ENCODE results near the gene DNAH10.

The DNAH10 gene

DNA sequence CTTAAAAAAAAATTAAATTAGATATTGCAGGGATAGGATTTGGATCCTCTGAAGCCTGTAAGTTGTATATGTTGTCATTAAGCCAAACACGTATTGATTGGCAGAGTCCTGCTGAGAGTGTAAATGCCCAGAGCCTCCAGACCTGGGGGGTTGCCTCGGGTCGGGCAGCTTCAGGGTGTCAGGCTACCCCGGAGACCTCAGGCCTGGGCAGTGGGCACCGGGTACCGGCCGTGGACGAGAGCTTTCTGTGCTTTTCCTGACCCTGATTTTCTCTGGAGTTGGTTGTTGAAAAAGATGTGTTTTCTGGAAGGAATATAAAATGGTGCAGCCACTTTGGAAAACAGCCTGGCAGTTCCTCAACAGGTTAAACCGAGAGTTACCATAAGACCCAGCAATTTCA lies 96.1 kb downstream of the DNAH10 start:
- Histone ChIP-seq H3K36me3 (ENCODE audit: insufficient read depth, low read length) (no peaks in the 10 kb centered on the region), H3K27me3 (ENCODE audit: insufficient read depth, low read length) (no peaks in the 10 kb centered on the region), H3K4me3 (ENCODE audit: low read length) (no peak overlapping the region)

DNA sequence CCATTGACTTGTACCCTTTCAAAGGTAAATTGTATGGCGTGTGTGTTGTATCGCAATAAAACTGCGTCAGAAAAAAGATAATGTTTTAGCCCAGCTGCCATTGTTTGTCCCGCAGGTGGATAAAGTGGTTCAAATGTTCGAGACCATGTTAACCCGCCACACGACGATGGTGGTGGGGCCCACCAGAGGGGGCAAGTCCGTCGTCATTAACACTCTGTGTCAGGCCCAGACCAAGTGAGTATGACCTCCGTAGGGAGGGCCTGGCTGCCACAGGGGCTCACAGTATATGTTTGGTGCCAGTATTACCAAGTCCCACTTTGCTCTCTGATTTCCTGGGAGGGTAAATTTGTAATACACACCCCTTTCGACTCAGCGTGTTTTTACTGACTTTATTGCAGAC lies 96.9 kb downstream of the DNAH10 start:
- Histone ChIP-seq H2AFZ (ENCODE audit: low read depth, low read length) (no peak overlapping the region), H3K9me3 (ENCODE audit: low read length) (no peaks in the 10 kb centered on the region), H3K27me3 (ENCODE audit: insufficient read depth, low read length) (no peaks in the 10 kb centered on the region), H3K4me3 (ENCODE audit: low read length) (no peak overlapping the region), H3K36me3 (ENCODE audit: insufficient read depth, low read length) (no peaks in the 10 kb centered on the region), H3K4me1 (ENCODE audit: insufficient read depth, low read length) (no peaks in the 10 kb centered on the region)

More for the DNA sequence above, 96.1 kb downstream of the DNAH10 start:
- H2AFZ ChIP-seq (ENCODE audit: low read depth, low read length), result no peak overlapping the region
- H3K9me3 ChIP-seq (ENCODE audit: low read length), result no peaks in the 10 kb centered on the region
- H3K4me1 ChIP-seq (ENCODE audit: insufficient read depth, low read length), result no peaks in the 10 kb centered on the region

DNA sequence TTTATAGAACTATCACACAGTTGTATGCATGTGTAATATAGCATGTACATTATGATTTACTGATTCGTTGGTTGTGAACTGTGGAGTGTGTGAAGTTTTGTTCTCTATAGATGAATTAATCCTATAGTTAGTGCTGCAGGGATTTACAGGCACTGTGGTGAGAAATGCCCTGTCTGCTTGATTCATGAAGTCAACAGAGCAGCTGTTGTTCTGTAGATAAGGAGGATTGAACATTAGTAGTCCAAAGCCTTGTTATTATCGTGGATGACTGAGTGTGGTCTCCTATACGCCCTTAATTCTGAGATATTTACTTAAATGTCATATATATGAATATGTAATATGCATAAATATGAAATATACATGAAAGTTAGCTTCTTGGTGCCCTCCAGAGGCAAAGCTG lies 98.3 kb downstream of the DNAH10 start:
- Histone ChIP-seq H3K4me3 (ENCODE audit: low read length) (no peak overlapping the region), H3K36me3 (ENCODE audit: insufficient read depth, low read length) (no peaks in the 10 kb centered on the region), H3K27me3 (ENCODE audit: insufficient read depth, low read length) (no peaks in the 10 kb centered on the region), H3K4me1 (ENCODE audit: insufficient read depth, low read length) (no peaks in the 10 kb centered on the region), H2AFZ (ENCODE audit: low read depth, low read length) (no peak overlapping the region), H3K9me3 (ENCODE audit: low read length) (no peaks in the 10 kb centered on the region)

DNA sequence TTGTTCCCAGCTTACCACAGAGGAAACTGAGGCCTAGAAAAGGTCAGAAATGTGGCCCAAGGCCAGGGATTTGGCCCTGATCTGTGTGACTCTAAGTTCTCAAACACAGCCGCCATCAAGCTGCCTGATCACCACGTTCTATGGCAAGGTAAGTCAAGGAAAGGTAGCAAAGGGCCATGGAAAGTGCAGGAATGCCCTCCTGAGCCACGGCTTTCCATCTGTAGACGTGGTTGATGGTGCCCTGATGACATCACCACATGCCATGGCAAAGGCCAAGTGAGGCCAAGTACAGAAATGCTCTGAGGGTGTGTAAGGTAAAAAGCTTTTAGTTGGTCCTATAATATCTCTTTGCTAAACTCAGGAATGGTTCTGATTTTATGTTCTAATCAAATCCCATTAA lies 99.3 kb downstream of the DNAH10 start:
- no peaks in the 10 kb centered on the region for H3K36me3 ChIP-seq (ENCODE audit: insufficient read depth, low read length)
- H3K9me3 ChIP-seq (ENCODE audit: low read length), result no peaks in the 10 kb centered on the region
- H2AFZ ChIP-seq (ENCODE audit: low read depth, low read length), result no peak overlapping the region
- no peak overlapping the region for H3K4me3 ChIP-seq (ENCODE audit: low read length)
- H3K27me3 ChIP-seq (ENCODE audit: insufficient read depth, low read length), result no peaks in the 10 kb centered on the region
- no peaks in the 10 kb centered on the region for H3K4me1 ChIP-seq (ENCODE audit: insufficient read depth, low read length)

DNA sequence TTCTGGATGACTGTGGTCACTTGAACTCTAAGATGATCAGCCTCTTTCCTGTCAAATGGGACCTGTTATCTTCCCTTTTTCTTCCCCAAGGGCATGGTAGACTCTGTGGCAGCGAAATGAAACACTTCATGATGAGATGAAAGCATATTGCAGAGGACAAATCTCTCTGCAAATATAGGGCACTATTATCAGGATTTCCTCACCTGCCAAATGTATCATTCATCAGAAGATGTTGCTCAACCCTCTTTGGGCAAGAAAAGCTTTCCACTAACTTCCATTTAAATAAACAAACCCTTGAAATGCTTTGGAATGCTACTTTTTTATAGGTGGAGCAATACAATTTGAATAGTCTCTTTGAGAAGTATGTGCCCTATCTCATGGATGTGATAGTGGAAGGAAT lies 105.0 kb downstream of the DNAH10 start:
- Histone ChIP-seq H3K4me3 (ENCODE audit: low read length) (no peak overlapping the region), H3K4me1 (ENCODE audit: insufficient read depth, low read length) (no peaks in the 10 kb centered on the region), H3K27me3 (ENCODE audit: insufficient read depth, low read length) (peaks cover 16% of the 10 kb centered on the region), H3K36me3 (ENCODE audit: insufficient read depth, low read length) (no peaks in the 10 kb centered on the region), H3K9me3 (ENCODE audit: low read length) (no peaks in the 10 kb centered on the region), H2AFZ (ENCODE audit: low read depth, low read length) (no peak overlapping the region)

DNA sequence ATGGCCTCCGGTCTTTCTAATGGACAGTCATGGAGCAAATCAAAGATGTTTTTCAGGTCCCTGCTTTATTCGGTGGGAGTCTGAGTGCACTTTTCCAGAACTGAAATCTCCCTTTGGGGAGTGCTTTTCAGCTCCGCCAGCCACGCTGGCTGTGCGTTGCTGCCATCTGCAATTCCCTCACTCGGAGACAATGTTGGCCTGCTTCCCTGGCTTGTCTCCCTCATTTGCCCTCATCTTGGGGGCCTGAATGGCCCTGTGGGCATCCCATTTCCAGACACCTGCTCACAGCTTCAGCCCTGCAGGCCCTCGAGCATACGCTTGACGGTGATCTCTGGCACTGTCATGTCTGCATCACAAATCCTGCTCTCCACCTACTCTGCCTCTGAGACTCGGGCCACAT lies 106.7 kb downstream of the DNAH10 start:
- Histone ChIP-seq H3K4me1 (ENCODE audit: insufficient read depth, low read length) (no peaks in the 10 kb centered on the region), H3K36me3 (ENCODE audit: insufficient read depth, low read length) (no peaks in the 10 kb centered on the region), H3K27me3 (ENCODE audit: insufficient read depth, low read length) (peaks cover 19% of the 10 kb centered on the region), H2AFZ (ENCODE audit: low read depth, low read length) (no peak overlapping the region), H3K4me3 (ENCODE audit: low read length) (no peak overlapping the region), H3K9me3 (ENCODE audit: low read length) (no peaks in the 10 kb centered on the region)

DNA sequence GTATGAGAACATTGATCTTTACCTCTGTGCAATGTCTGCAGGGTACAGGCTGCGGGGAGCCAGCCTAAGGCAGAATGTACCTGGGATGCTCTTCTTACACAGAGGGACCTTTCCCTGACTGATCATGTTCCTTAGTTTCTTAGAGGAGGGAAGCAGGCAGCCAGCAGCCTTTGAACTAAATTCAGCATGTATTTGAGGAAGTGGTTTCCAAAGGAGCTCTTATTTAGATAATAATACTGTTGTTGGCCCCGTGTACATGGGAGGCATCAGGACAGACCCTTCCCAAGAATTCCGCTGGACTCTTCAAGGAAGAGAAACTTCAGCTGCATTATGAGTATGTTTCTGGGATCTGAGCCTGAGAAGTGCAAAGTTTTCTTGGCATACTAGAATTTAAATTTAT lies 111.7 kb downstream of the DNAH10 start:
- Histone ChIP-seq H3K36me3 (ENCODE audit: insufficient read depth, low read length) (no peaks in the 10 kb centered on the region), H3K9me3 (ENCODE audit: low read length) (no peaks in the 10 kb centered on the region), H2AFZ (ENCODE audit: low read depth, low read length) (no peak overlapping the region), H3K27me3 (ENCODE audit: insufficient read depth, low read length) (peaks cover 18% of the 10 kb centered on the region), H3K4me3 (ENCODE audit: low read length) (no peak overlapping the region), H3K4me1 (ENCODE audit: insufficient read depth, low read length) (no peaks in the 10 kb centered on the region)

DNA sequence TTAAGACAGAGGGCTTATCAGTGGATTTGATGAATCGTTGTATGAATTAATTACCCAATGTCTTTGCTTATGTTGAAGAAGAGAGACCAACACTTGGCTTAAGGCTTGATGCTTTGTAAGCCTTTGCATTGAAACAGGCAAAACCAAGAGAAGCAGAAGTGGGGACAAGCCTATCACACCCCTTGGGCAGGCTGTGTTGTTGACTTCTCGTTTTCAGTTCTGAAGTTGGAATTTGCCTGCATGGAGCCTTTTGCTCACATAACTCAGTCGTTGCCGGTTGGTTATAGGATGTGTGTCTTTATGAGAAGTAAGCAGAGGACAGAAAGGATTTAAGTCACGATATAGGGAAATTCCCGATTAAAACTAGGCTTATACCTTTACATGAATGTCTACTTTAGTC lies 115.9 kb downstream of the DNAH10 start:
- Histone ChIP-seq H3K9me3 (ENCODE audit: low read length) (no peaks in the 10 kb centered on the region), H3K4me3 (ENCODE audit: low read length) (no peak overlapping the region), H3K27me3 (ENCODE audit: insufficient read depth, low read length) (no peaks in the 10 kb centered on the region), H2AFZ (ENCODE audit: low read depth, low read length) (no peak overlapping the region), H3K36me3 (ENCODE audit: insufficient read depth, low read length) (no peaks in the 10 kb centered on the region), H3K4me1 (ENCODE audit: insufficient read depth, low read length) (no peaks in the 10 kb centered on the region)

DNA sequence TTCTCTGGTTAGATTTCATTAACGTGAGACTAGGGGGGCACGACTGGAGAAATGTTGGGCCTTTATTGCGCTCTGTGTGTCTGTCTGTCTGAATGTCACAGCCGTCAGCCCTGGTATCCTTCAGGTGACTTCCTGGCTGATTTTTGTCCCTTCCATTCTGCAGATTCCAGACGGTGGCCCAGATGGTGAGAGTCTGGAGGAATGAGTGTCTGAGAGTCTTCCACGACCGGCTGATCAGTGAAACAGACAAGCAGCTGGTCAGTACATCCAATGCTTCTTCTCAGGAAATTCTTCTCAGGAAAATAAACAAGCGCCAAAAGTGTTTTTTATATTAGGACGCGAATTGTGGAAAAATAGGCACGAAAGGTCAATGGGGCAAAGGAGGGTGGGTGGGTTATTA lies 117.0 kb downstream of the DNAH10 start:
- H3K4me3 ChIP-seq (ENCODE audit: low read length), result no peak overlapping the region
- H2AFZ ChIP-seq (ENCODE audit: low read depth, low read length), result no peak overlapping the region
- no peaks in the 10 kb centered on the region for H3K4me1 ChIP-seq (ENCODE audit: insufficient read depth, low read length)
- no peaks in the 10 kb centered on the region for H3K27me3 ChIP-seq (ENCODE audit: insufficient read depth, low read length)
- no peaks in the 10 kb centered on the region for H3K36me3 ChIP-seq (ENCODE audit: insufficient read depth, low read length)
- H3K9me3 ChIP-seq (ENCODE audit: low read length), result no peaks in the 10 kb centered on the region

DNA sequence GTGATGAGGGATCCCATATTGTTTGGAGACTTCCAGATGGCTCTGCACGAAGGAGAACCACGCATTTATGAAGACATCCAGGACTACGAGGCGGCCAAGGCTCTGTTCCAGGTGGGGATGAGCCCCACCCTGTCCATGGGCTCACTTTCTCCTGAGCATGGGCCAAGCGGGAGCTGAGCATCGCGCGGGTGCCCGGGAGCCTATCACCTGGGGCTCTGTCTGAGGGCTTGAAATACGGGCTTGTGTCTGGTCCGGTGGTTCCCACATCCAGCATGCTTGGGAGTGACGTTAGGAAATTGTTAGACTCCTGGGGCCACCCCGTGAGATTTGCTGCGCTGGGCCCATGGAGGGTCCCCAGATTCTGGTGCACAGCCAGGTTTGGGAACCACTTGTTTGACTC lies 117.6 kb downstream of the DNAH10 start:
- H2AFZ ChIP-seq (ENCODE audit: low read depth, low read length), result no peak overlapping the region
- no peaks in the 10 kb centered on the region for H3K27me3 ChIP-seq (ENCODE audit: insufficient read depth, low read length)
- no peaks in the 10 kb centered on the region for H3K4me1 ChIP-seq (ENCODE audit: insufficient read depth, low read length)
- H3K4me3 ChIP-seq (ENCODE audit: low read length), result no peak overlapping the region
- H3K36me3 ChIP-seq (ENCODE audit: insufficient read depth, low read length), result no peaks in the 10 kb centered on the region
- H3K9me3 ChIP-seq (ENCODE audit: low read length), result peaks cover 3% of the 10 kb centered on the region

DNA sequence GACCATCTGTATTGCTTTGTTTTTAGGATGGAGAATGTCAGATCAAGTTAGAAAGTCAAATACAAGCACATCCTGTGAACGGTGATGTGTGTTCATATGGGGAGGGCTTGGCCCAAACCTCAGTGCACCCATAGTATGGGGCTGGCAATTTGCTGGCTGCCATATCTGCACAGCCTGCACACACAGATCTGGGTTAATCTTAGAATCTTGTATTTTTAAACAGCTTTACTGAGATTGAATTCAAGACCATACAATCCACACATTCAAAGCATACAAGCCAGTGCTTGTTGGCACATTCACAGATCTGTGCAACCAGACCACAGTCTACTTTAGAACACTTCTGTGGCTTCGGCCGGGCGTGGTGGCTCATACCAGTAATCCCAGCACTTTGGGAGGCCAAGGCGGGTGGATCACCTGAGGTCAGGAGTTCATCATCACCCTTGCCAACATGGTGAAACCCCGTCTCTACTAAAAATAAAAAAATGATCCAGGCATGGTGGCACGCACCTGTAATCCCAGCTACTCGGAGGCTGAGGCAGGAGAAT lies 120.1 kb downstream of the DNAH10 start:
- Histone ChIP-seq H3K27me3 (ENCODE audit: insufficient read depth, low read length) (no peaks in the 10 kb centered on the region), H3K4me3 (ENCODE audit: low read length) (no peak overlapping the region), H2AFZ (ENCODE audit: low read depth, low read length) (no peak overlapping the region), H3K36me3 (ENCODE audit: insufficient read depth, low read length) (no peaks in the 10 kb centered on the region), H3K4me1 (ENCODE audit: insufficient read depth, low read length) (no peaks in the 10 kb centered on the region), H3K9me3 (ENCODE audit: low read length) (peaks cover 3% of the 10 kb centered on the region)

DNA sequence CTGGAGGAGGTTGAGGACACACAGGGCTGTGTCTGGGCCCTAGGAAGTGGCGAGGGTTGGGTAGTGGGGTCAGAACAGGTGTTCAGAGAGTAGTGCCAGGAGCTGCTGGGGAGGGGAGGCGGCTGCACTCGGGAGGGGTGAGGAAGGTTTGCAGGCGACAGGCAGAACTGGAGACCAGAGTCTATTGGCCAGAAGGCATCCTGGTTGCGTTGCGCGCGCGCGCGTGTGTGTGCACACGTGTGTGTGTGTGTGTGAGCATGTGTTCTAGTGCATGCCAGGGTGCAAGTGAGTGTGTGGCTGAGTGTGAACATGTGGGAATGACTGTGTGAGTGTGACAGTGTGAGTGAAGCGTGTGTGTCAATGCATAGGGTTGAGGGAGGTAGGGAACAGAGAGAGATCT lies 124.2 kb downstream of the DNAH10 start:
- no peaks in the 10 kb centered on the region for H3K4me1 ChIP-seq (ENCODE audit: insufficient read depth, low read length)
- H3K9me3 ChIP-seq (ENCODE audit: low read length), result peaks cover 3% of the 10 kb centered on the region
- H3K27me3 ChIP-seq (ENCODE audit: insufficient read depth, low read length), result no peaks in the 10 kb centered on the region
- H3K36me3 ChIP-seq (ENCODE audit: insufficient read depth, low read length), result no peaks in the 10 kb centered on the region
- no peak overlapping the region for H2AFZ ChIP-seq (ENCODE audit: low read depth, low read length)
- no peak overlapping the region for H3K4me3 ChIP-seq (ENCODE audit: low read length)

DNA sequence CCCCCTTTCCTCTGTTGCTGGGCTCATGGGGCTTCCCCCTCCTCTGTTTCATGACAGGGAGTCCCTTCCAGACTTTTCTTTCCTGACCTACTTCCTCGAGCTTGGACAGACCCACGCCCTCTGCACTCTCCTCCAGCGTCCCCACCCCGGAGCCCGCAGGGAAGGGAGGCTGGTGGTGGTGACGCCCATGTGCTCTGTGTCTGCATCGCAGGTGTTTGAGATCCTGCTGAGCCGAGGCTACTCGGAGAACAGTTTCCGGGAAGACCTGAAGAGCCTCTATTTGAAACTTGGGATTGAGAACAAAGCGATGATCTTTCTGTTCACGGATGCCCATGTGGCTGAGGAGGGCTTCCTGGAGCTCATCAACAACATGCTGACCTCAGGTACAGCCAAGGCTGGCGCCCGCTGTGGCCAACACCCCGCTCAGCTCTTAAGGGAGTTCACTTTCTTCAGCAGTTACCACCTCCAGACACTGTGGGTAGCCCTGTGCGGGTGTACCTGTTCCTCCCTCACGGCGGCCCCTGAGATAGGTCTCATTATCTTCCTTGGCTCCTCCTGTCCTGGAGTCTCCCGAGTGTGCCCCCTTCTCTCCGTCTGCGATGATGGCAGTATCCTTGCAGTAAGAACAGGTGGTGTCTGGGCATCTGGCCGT lies 125.0 kb downstream of the DNAH10 start:
- no peaks in the 10 kb centered on the region for H3K4me1 ChIP-seq (ENCODE audit: insufficient read depth, low read length)
- H3K9me3 ChIP-seq (ENCODE audit: low read length), result peaks cover 3% of the 10 kb centered on the region
- H3K27me3 ChIP-seq (ENCODE audit: insufficient read depth, low read length), result no peaks in the 10 kb centered on the region
- H2AFZ ChIP-seq (ENCODE audit: low read depth, low read length), result no peak overlapping the region
- H3K4me3 ChIP-seq (ENCODE audit: low read length), result no peak overlapping the region
- H3K36me3 ChIP-seq (ENCODE audit: insufficient read depth, low read length), result no peaks in the 10 kb centered on the region

DNA sequence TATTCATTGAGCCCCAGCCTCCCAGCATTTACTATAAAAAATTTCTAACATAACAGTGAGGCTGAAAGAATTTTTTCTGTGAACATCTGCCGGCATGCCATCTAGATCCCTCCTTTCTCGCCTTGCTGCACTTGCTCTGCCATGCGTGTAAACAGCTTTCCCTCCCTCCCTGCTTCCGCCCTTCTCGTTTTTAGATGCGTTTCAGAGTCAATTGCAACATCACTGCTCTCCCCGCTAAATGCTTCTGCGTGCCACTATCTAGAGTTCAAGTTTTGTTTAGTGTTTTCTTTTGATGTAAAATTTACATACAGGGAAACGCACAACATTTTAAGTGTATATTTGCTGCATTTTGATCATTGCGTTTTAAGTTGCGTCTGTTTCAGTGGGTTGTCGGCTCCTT lies 126.9 kb downstream of the DNAH10 start:
- H3K4me1 ChIP-seq (ENCODE audit: insufficient read depth, low read length), result no peaks in the 10 kb centered on the region
- no peak overlapping the region for H3K4me3 ChIP-seq (ENCODE audit: low read length)
- no peak overlapping the region for H2AFZ ChIP-seq (ENCODE audit: low read depth, low read length)
- no peaks in the 10 kb centered on the region for H3K36me3 ChIP-seq (ENCODE audit: insufficient read depth, low read length)
- no peaks in the 10 kb centered on the region for H3K27me3 ChIP-seq (ENCODE audit: insufficient read depth, low read length)
- peaks cover 5% of the 10 kb centered on the region for H3K9me3 ChIP-seq (ENCODE audit: low read length)

Data from neuron (in vitro differentiated cells).